ENCODE measurements around the gene CD274. TPM values are rescaled to one million over a fixed set of nuclear protein-coding genes. Genes with fewer than 3 reads are reported as not detected.

Gene CD274
- 1.6 to 2.6 TPM (median 2.3 TPM) in 5 replicates for total RNA-seq (2022; extraction: Qiagen RNA extraction)

GRCh38 chr9:5450359-5451091 is at the start of gene CD274:
TSS of gene CD274 (plus strand) at chr9:5450542. CDS start at chr9:5456114, 5,572 bp downstream.

GRCh38 chr9:5437254-5438216 is 12.8 kb upstream of the CD274 start, which contains the start of gene PLGRKT:
TSS of gene PLGRKT (minus strand) at chr9:5437925. CDS start at chr9:5431977, 5,948 bp downstream.

GRCh38 chr9:5510360-5510931 is 60.1 kb downstream of the CD274 start, which contains the start of gene PDCD1LG2:
TSS of gene PDCD1LG2 (plus strand) at chr9:5510531. CDS start at chr9:5522547, 12,016 bp downstream.

Other genes starting within 250 kb of the CD274 start
- 14.2 to 17.2 TPM (median 16.6 TPM) in 5 replicates for gene INSL4, start 219.1 kb upstream of the CD274 start, total RNA-seq (2022; extraction: Qiagen RNA extraction)
- gene RLN2, start 145.8 kb upstream of the CD274 start, total RNA-seq (2022; extraction: Qiagen RNA extraction) = 0.18 to 0.34 TPM (median 0.20 TPM) in 3 of 5 replicates, not detected in the others
- gene RLN1, start 110.7 kb upstream of the CD274 start, total RNA-seq (2022; extraction: Qiagen RNA extraction) = 0.10 TPM in 1 of 5 replicates, not detected in the others
- gene PLGRKT, start 12.6 kb upstream of the CD274 start, total RNA-seq (2022; extraction: Qiagen RNA extraction) = 21.1 to 27.6 TPM (median 23.2 TPM) in 5 replicates
- gene PDCD1LG2, start 60.0 kb downstream of the CD274 start, total RNA-seq (2022; extraction: Qiagen RNA extraction) = 0.21 to 0.46 TPM (median 0.23 TPM) in 5 replicates
- 9.2 to 13.4 TPM (median 12.9 TPM) in 5 replicates for gene RIC1, start 178.6 kb downstream of the CD274 start, total RNA-seq (2022; extraction: Qiagen RNA extraction)

Measured in A549 treated with CORT108297 at 1 μM for 4 hours (cell line).